RWPE2 (cell line): Measurements from ENCODE around the gene ERCC5.

Experiments used
- ATAC-seq: fragments of 200-7000 bp; cut with Tn5 transposase; 3 replicates; pipeline ENCODE4 v1.9.1; 2021; ENCODE audit warnings: low read depth
- DNase-seq: peaks from one replicate; pipeline ENCODE4 v3.0.0-alpha.2; 2020; ENCODE audit warnings: low spot score
- H3K27ac ChIP-seq: fragments of 450-650 bp; 2 replicates; pipeline ENCODE4 v1.5.1; 2017; ENCODE audit warnings: mild to moderate bottlenecking; ENCODE audit not compliant: poor library complexity, severe bottlenecking
- H3K27me3 ChIP-seq: fragments of 250-450 bp; sonication (Bioruptor Pico); 2 replicates; pipeline ENCODE4 v1.5.1; 2021; ENCODE audit warnings: mild to moderate bottlenecking, moderate library complexity; ENCODE audit not compliant: insufficient read depth, poor library complexity, severe bottlenecking
- H3K36me3 ChIP-seq: fragments of 250-450 bp; sonication (Bioruptor Pico); 2 replicates; pipeline ENCODE4 v1.5.1; 2020; ENCODE audit warnings: low read depth, mild to moderate bottlenecking, moderate library complexity
- H3K4me1 ChIP-seq: fragments of 250-450 bp; sonication (Bioruptor Pico); 2 replicates; pipeline ENCODE4 v1.5.1; 2021; ENCODE audit warnings: mild to moderate bottlenecking, moderate library complexity; ENCODE audit not compliant: insufficient read depth, poor library complexity, severe bottlenecking
- H3K4me3 ChIP-seq: fragments of 250-450 bp; sonication (Bioruptor Pico); 2 replicates; pipeline ENCODE4 v1.5.1; 2021; ENCODE audit warnings: mild to moderate bottlenecking, moderate library complexity; ENCODE audit not compliant: severe bottlenecking
- H3K9me3 ChIP-seq: fragments of 250-450 bp; sonication (Bioruptor Pico); 2 replicates; pipeline ENCODE4 v1.5.1; 2021; ENCODE audit warnings: mild to moderate bottlenecking, moderate library complexity; ENCODE audit not compliant: severe bottlenecking
- TF ChIP-seq, protein P1 (sequence below): fragments of 450-650 bp; IDR thresholded peaks from one replicate; pipeline ENCODE4 v1.5.1; 2017; ENCODE audit warnings: mild to moderate bottlenecking, moderate library complexity; ENCODE audit not compliant: poor library complexity, severe bottlenecking

Gene ERCC5

DNA sequence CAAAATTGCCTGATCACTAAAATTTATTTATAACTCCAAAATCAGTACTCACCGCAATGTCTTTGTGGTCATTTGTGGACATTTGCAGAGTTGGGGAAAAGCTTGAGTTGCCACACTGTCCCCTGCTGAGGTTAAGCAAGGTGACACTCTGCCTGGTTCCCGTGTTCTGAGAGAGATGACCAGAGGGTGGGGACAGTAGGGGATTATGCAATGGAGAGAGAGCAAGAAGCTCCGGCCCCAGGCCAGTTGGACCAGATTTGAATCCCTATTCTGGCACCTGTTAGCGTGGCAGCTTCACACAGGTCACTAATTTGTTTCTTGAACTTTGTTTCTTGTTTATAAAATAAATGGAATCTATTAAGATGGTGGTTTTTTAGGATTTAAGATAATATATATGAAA lies 17.8 kb downstream of the ERCC5 start:
- Histone ChIP-seq H3K9me3 (no peaks in the 10 kb centered on the region), H3K27ac (no peak overlapping the region), H3K27me3 (no peaks in the 10 kb centered on the region), H3K36me3 (peaks cover 98% of the 10 kb centered on the region), H3K4me3 (no peak overlapping the region), H3K4me1 (no peaks in the 10 kb centered on the region)
- TF ChIP-seq, protein P1, sequence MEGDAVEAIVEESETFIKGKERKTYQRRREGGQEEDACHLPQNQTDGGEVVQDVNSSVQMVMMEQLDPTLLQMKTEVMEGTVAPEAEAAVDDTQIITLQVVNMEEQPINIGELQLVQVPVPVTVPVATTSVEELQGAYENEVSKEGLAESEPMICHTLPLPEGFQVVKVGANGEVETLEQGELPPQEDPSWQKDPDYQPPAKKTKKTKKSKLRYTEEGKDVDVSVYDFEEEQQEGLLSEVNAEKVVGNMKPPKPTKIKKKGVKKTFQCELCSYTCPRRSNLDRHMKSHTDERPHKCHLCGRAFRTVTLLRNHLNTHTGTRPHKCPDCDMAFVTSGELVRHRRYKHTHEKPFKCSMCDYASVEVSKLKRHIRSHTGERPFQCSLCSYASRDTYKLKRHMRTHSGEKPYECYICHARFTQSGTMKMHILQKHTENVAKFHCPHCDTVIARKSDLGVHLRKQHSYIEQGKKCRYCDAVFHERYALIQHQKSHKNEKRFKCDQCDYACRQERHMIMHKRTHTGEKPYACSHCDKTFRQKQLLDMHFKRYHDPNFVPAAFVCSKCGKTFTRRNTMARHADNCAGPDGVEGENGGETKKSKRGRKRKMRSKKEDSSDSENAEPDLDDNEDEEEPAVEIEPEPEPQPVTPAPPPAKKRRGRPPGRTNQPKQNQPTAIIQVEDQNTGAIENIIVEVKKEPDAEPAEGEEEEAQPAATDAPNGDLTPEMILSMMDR = no peak
- DNase-seq (no peak), ATAC-seq (no peak)

DNA sequence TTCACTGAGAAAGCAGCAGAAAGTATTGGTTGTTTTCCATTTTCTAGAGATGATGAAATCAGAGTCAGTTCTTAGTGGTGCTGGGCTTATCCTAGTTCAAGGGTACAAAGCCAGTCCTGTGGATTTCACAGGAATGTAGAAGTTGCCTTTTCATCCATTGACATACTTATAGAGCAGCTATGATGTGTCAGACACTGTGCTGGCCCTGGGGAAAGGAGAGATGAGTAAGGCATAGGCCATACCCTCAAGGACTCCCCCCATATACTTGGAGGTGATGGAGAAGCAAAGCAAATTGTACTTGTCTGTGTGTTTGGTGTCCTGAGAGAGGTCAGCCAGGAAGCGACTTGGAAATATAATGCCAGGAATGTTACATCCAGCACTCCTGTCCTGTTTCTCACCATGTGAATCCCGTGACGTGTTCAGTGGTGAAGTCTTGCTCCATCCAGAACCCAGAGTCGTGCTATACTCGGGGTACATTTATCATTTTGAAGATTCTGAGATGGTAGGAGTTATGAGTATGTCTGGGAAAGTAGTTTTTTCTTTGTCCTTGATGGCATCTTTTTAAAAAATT lies 22.6 kb downstream of the ERCC5 start:
- ATAC-seq = no peak
- TF ChIP-seq, protein P1 = no peak
- Histone ChIP-seq H3K27ac (no peak overlapping the region), H3K36me3 (peaks cover 92% of the 10 kb centered on the region), H3K4me3 (no peak overlapping the region), H3K27me3 (no peaks in the 10 kb centered on the region), H3K4me1 (peaks cover 16% of the 10 kb centered on the region), H3K9me3 (no peaks in the 10 kb centered on the region)
- no peak for DNase-seq

DNA sequence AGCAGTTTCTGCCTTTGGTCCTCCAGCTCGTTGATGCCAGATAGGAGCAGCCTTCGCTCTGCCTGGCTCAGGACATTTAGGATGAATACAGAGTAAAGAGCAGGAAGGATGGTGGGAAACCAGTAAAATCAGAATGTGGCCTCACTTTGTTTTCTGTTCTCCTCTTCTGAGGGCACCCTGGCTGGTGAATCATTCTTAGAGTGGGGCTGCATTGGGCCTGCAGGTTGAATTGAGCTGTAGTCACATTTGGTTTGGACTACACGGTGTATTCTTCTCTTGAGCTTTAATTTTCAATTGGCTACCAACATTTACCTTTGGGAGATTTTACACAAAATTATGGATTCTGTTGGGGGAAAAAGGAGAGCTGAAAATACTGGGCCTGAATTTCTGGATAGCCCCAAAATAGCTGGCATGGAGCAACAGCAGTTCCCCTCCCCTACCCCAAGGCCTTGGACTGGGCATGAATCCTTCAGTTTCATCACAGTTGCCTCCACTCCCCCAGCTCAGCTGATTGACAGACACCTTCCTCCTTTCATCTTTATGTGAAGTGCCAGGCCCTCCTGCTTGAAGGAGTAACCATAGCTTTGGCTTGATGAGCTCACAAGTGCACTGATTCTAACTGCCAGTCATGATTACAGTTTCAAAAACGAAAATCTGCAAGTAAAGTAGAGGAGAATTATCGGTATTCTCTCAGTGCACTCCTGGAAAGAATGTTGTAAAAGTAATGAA lies 24.3 kb downstream of the ERCC5 start:
- peaks cover 92% of the 10 kb centered on the region for H3K36me3 ChIP-seq
- no peaks in the 10 kb centered on the region for H3K27me3 ChIP-seq
- no peak for DNase-seq
- TF ChIP-seq, protein P1 = no peak
- no peak for ATAC-seq
- no peaks in the 10 kb centered on the region for H3K9me3 ChIP-seq
- H3K4me1 ChIP-seq = peaks cover 23% of the 10 kb centered on the region
- no peak overlapping the region for H3K27ac ChIP-seq
- no peak overlapping the region for H3K4me3 ChIP-seq

DNA sequence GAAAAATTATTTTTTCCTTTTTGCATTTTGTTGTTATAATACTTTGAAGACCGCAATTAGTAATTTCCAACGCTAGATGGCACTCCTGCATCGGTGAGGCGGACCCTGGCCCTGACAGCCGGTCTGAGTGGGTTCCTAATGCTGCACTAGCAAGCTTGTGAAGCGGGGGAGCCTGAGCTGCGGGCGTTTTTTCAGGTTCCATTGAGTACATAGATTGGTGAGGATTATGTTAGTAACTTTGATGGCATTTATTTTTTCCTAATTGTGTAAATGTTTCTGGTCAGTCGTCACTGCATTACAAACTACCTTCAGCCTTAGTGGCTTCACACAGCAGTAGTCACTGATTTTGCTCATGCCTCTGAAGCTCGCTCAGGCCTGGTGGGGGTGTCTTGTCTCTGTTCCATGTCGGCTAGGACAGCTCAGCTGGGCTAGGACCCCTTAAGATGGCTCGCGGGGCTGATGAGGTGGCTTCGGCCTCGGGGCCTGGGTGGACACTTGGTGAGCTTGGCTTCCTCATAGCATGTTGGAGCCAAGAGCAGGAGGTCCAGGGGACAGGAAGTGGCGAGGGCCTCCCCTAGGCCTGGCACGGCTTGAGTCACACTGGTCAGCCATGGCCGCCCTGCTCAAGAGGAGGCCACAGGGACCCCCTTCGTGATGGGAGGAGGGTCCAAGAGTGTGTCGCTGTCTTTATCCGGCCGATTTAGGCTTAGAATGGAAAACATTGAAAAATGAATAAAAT lies 25.0 kb downstream of the ERCC5 start:
- Histone ChIP-seq H3K27me3 (no peaks in the 10 kb centered on the region), H3K27ac (peak overlapping the region; percentile 8), H3K36me3 (peaks cover 92% of the 10 kb centered on the region), H3K4me3 (no peak overlapping the region), H3K9me3 (no peaks in the 10 kb centered on the region), H3K4me1 (peaks cover 23% of the 10 kb centered on the region)
- DNase-seq (no peak), ATAC-seq (peak; percentile 77)
- TF ChIP-seq, protein P1 = peak; percentile 95

DNA sequence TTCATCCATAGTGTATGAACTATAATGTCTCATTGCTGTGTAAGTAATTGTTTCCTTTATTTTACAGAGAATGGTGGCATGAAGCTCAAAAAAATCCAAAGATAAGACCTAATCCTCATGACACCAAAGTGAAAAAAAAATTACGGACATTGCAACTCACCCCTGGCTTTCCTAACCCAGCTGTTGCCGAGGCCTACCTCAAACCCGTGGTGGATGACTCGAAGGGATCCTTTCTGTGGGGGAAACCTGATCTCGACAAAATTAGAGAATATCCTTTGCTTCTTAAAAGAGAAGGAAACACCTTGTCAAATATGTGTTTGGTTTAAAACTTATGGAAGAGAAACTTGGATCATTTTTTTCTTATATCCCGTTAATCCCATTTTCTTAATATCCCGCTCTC lies 26.3 kb downstream of the ERCC5 start:
- DNase-seq = no peak
- H3K27ac ChIP-seq = peak overlapping the region; percentile 8

More for the DNA sequence above, 26.3 kb downstream of the ERCC5 start:
- no peak overlapping the region for H3K4me3 ChIP-seq
- TF ChIP-seq, protein P1 = no peak
- no peaks in the 10 kb centered on the region for H3K27me3 ChIP-seq
- H3K36me3 ChIP-seq = peaks cover 90% of the 10 kb centered on the region
- no peaks in the 10 kb centered on the region for H3K9me3 ChIP-seq
- peaks cover 23% of the 10 kb centered on the region for H3K4me1 ChIP-seq
- ATAC-seq = no peak
